C4-2B (cell line): Measurements from ENCODE around the gene TUBA4A.

Experiments used
- CTCF ChIP-seq: fragments of 450-650 bp; conservative IDR thresholded peaks from 2 replicates; pipeline ENCODE4 v1.5.1; 2017; ENCODE audit warnings: mild to moderate bottlenecking
- ZFX ChIP-seq: fragments of 450-650 bp; IDR thresholded peaks from 2 replicates; pipeline ENCODE4 v1.6.1; 2017

- TF ChIP-seq CTCF (no peak), ZFX (no peak)
These were observed 23.6 kb downstream of the TUBA4A start for GRCh38 chr2:219230059-219230540.
